H1 (cell line): ENCODE data around the gene RNF149. TPM values are rescaled to one million over a fixed set of nuclear protein-coding genes. Genes with fewer than 3 reads are reported as not detected.

ENCODE experiments used
- BRCA1 ChIP-seq: IDR thresholded peaks from 2 replicates; pipeline ENCODE4 v1.6.1; 2012; ENCODE audit warnings: low read depth, low read length, improper control_type of control experiment
- CTBP2 ChIP-seq: IDR thresholded peaks from 2 replicates; pipeline ENCODE4 v1.7.0; 2011; ENCODE audit warnings: borderline replicate concordance, mild to moderate bottlenecking, moderate library complexity, mixed read lengths, low read length; ENCODE audit not compliant: insufficient read depth, insufficient read length
- EP300 ChIP-seq, 2 experiments: IDR thresholded peaks; 1 replicate in 1 of 2; 2 replicates in 1 of 2; pipeline ENCODE4 v1.6.1; 2011 to 2012; ENCODE audit warnings: low read depth in 2 of 2, low read length in 2 of 2, mild to moderate bottlenecking in 2 of 2, borderline replicate concordance in 1 of 2, inconsistent platforms in 1 of 2, moderate library complexity in 1 of 2
- FOSL1 ChIP-seq: IDR thresholded peaks from 2 replicates; pipeline ENCODE4 v1.6.1; 2011; ENCODE audit warnings: mild to moderate bottlenecking, low read depth, low read length, moderate library complexity; ENCODE audit not compliant: insufficient read depth
- SAP30 ChIP-seq: fragments of 300-600 bp; sonication (generic); IDR thresholded peaks from 2 replicates; pipeline ENCODE4 v1.7.1; 2012; ENCODE audit warnings: low read length, moderate library complexity, mild to moderate bottlenecking, inconsistent platforms; ENCODE audit not compliant: insufficient read depth, insufficient replicate concordance
- polyA plus RNA-seq, 7 experiments: library from polyadenylated mRNA; depleted of rRNA in 3 of 7; stranded (reverse) in 5 of 7; unstranded in 2 of 7; fragments of >200 nt in 5 of 7; fragments of 200-250 nt in 2 of 7; gene quantifications; 1 replicate in 5 of 7; 2 replicates in 1 of 7; 4 replicates in 1 of 7; pipeline versions ENCODE4 v1.2.1 to v1.2.3, GENCODE V29; 2011 to 2013; ENCODE audit warnings: missing spikeins in 2 of 7, mixed read lengths in 2 of 7
- total RNA-seq: library from RNA; stranded (reverse); fragmentation: NEBNext Ultra II Directional; extraction: Animal tissue kit (Norgen Biotek cat#: 25700); gene quantifications from 2 replicates; pipeline ENCODE4 v1.2.1, GENCODE V29; 2021

The RNF149 gene
- total and polyA plus RNA-seq, 2 of the 8 experiments (the other 6 are each of a cell fraction or from before 2014, with no cell fraction given) = 16.6 to 28.2 TPM

GRCh38 chr2:101231240-101231639 lies 77.3 kb downstream of the RNF149 start (continued):
- TF ChIP-seq FOSL1 (no peak), CTBP2 (no peak), BRCA1 (no peak), EP300 (IDR thresholded peaks at IDR 0.05; ENCODE audit: borderline replicate concordance in 1 of 2, low read depth in 2 of 2, low read length in 2 of 2) (no peak), SAP30 (no peak)
